ENCODE measurements around the gene BORCS5.

The BORCS5 gene

GRCh38 chr12:12506496-12506890 lies 149.6 kb downstream of the BORCS5 start:
- peaks cover 73% of the 10 kb centered on the region for H3K4me1 Mint-ChIP-seq
- H3K27ac Mint-ChIP-seq, result peak overlapping the region; percentile 63 to 96
- no peaks in the 10 kb centered on the region for H3K27me3 Mint-ChIP-seq
- ATAC-seq, result no peak
- H3K4me3 Mint-ChIP-seq, result peak overlapping the region; percentile 63 to 70
- no peak for DNase-seq
- H3K9me3 Mint-ChIP-seq, result no peaks in the 10 kb centered on the region

DNA sequence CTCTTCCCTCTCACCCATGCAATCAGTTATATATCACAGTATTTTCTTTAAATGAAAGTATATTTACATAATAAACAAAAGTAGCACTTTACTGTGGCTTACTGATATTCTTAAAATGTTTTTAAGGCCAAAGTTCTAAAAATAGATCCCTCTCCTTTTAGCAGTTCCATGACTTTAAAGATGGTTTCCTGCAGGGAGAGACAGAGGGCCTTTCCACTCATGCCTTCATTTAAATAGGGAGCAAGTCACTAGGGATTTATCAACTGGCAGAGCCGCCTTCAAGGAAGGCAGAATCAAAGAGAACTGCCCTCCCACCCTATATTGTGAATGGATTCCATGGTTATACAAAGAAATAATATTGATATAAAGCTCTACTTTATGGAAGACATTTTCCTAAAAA lies 150.2 kb downstream of the BORCS5 start:
- Mint-ChIP-seq H3K27ac (peak overlapping the region; percentile 63 to 96), H3K27me3 (no peaks in the 10 kb centered on the region), H3K9me3 (no peaks in the 10 kb centered on the region), H3K4me3 (peak overlapping the region; percentile 63 to 70), H3K4me1 (peaks cover 69% of the 10 kb centered on the region)
- no peak for ATAC-seq
- DNase-seq, result no peak

DNA sequence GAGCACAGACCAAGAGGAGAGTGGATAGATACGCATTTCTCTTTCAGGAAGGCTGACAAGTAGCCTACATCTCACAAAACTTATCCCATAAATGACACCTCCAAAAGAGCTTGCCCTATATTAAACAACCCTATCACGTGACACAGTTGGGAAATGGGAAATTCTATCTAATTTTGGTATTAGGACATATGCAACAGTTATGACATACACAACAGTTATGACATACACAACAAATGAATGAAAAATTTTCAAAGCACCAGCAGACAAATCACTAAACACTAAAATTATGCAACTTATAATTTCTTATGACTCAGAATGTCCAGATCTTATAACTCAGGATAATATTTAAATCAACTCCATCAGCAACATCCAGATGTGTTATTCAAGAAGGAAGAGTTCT lies 151.7 kb downstream of the BORCS5 start:
- Mint-ChIP-seq H3K4me1 (peaks cover 54% of the 10 kb centered on the region), H3K9me3 (no peaks in the 10 kb centered on the region), H3K27ac (no peak overlapping the region), H3K4me3 (no peak overlapping the region), H3K27me3 (no peaks in the 10 kb centered on the region)
- DNase-seq, result no peak
- no peak for ATAC-seq

GRCh38 chr12:12510141-12510540 lies 153.3 kb downstream of the BORCS5 start:
- Mint-ChIP-seq H3K27me3 (no peaks in the 10 kb centered on the region), H3K27ac (no peak overlapping the region), H3K4me1 (peaks cover 46% of the 10 kb centered on the region), H3K4me3 (no peak overlapping the region), H3K9me3 (no peaks in the 10 kb centered on the region)
- DNase-seq (no peak), ATAC-seq (no peak)

GRCh38 chr12:12510551-12510950 lies 153.7 kb downstream of the BORCS5 start:
- Mint-ChIP-seq H3K4me3 (no peak overlapping the region), H3K27me3 (no peaks in the 10 kb centered on the region), H3K27ac (no peak overlapping the region), H3K9me3 (no peaks in the 10 kb centered on the region), H3K4me1 (peaks cover 42% of the 10 kb centered on the region)
- ATAC-seq (no peak), DNase-seq (no peak)

DNA sequence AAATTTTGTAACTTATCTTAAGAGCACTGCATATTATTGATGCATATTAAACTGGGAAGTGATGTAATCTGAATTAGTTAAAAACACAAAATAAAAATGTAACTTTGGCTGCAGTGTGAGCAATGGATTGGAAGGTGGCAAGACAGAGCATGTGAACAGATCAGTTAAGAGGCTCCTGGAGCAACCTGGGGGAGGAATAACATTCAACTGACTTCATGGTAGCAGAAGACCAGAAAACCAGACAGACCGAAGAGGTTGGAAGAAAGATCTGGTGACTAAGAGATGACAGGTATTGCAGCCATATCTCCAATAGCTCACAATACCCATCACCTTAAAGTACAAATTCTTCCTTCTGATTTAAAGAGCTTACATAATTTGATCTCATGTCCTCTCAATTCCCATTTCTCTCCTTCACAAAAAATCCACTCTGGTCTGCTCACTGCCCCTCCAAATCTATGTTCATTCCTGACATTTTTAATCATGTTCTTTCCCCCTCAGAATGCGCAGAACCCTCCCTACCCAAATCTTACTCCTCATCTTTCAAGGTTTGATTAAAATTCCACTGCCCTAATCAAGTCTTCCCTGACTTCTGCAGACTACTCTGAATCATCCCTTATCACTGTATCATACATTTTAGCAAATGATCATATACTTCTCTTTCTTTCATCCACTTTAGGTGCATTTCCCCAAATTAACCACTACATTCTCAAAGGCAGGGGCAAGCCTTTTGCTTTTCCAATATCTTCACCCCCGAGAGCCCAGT lies 154.3 kb downstream of the BORCS5 start:
- H3K4me1 Mint-ChIP-seq, result peaks cover 35% of the 10 kb centered on the region
- DNase-seq (no peak), ATAC-seq (no peak)
- no peak overlapping the region for H3K4me3 Mint-ChIP-seq
- no peaks in the 10 kb centered on the region for H3K27me3 Mint-ChIP-seq
- H3K9me3 Mint-ChIP-seq, result no peaks in the 10 kb centered on the region
- H3K27ac Mint-ChIP-seq, result no peak overlapping the region

DNA sequence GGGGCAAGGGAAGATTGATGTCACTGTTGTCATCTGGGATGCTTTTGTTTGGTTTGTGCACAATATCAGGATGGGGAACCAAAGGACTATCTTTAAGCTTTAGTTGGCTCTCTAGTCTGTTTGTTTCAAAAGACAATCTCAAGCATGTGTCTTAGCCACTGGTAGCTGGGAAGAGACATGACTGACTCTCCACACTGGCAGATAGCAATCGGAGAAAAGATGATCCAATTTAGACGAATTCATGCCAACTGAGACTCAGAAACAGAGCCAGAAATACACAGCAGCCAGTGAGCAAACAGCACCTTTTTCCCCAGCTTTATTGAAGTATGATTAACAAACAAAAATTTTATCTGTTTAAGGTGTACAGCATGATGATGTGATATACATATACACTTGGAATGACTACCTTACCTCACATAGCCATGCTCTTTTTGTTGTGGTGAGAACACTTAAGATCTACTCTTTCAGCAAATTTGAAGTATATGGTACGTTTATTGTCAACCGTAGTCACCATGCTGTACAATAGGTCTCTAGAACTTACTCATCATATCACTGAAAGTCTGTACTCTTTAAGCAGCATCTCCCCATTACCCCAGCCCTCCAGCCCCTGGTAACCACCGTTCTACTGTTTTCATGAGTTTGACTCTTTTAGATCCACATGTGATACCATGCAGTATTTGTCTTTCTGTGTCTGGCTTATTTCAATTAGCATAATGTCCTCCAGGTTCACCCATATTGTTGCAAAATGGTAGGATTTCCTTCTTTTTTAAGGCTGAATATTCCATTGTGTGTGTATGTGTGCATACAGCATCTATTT lies 155.2 kb downstream of the BORCS5 start:
- Mint-ChIP-seq H3K4me1 (peaks cover 27% of the 10 kb centered on the region), H3K27me3 (no peaks in the 10 kb centered on the region), H3K4me3 (no peak overlapping the region), H3K9me3 (no peaks in the 10 kb centered on the region), H3K27ac (no peak overlapping the region)
- ATAC-seq, result peak; percentile 95
- peak in 1 of 2 donors; percentile 40 for DNase-seq

GRCh38 chr12:12513416-12514006 lies 156.6 kb downstream of the BORCS5 start:
- Mint-ChIP-seq H3K27ac (peak overlapping the region in 1 of 2 donors; percentile 29), H3K4me1 (peaks cover 31% of the 10 kb centered on the region), H3K4me3 (no peak overlapping the region), H3K9me3 (no peaks in the 10 kb centered on the region), H3K27me3 (no peaks in the 10 kb centered on the region)
- DNase-seq (no peak), ATAC-seq (no peak)

DNA sequence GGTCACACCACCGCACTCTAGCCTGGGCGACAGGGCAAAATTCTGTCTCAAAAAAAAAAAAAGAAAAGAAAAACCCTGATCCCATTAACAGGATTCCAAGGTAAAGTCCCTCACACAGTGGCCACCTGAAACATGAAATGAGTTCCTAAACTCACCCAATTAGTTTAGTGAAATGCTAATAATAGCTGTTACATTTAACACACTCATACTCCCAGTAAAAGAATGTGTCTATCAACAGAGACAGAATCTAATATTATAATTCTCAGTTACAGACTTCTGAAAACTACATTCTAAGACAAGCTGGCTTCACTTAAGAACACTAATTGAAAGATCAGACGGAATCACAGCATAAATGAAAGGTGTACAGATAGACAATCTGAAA lies 161.6 kb downstream of the BORCS5 start:
- no peak for ATAC-seq
- no peaks in the 10 kb centered on the region for H3K9me3 Mint-ChIP-seq

DNA sequence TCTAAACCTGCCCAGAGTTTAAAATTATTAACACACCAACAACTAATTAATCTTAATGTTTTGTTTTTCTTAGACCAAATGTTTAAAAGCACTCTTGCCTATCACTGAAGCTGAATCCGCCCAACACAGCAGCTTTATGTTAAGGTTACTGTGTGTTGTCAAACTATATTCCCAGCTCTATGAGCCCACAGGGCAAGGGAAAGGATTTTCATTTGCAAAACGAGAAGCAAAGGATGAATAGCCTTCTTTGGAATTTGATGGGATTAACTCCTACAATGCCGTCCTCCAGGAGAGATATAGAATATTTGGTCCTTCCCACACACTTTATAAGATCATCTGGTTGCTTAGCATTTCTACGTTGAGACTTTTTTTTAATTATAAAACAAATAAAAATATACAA lies 162.0 kb downstream of the BORCS5 start:
- Mint-ChIP-seq H3K9me3 (no peaks in the 10 kb centered on the region), H3K27ac (no peak overlapping the region), H3K4me1 (peaks cover 30% of the 10 kb centered on the region), H3K27me3 (no peaks in the 10 kb centered on the region), H3K4me3 (no peak overlapping the region)
- ATAC-seq, result no peak
- DNase-seq, result no peak

More for the DNA sequence above, 161.6 kb downstream of the BORCS5 start:
- DNase-seq, result no peak
- no peak overlapping the region for H3K4me3 Mint-ChIP-seq
- H3K27ac Mint-ChIP-seq, result no peak overlapping the region
- H3K4me1 Mint-ChIP-seq, result peaks cover 26% of the 10 kb centered on the region
- no peaks in the 10 kb centered on the region for H3K27me3 Mint-ChIP-seq
